SU-DHL-6 (cell line): ENCODE results near the gene SLC23A2.

ENCODE experiments used
- CTCF ChIP-seq: fragments of 200-600 bp; sonication (generic); IDR thresholded peaks from one replicate; pipeline ENCODE4 v1.5.1; 2017; ENCODE audit warnings: antibody characterized with exemption, mild to moderate bottlenecking, low read length, moderate library complexity; ENCODE audit not compliant: insufficient read depth, poor library complexity, severe bottlenecking
- EZH2phosphoT487 ChIP-seq: fragments of 200-600 bp; sonication (generic), shearing (Covaris generic); conservative IDR thresholded peaks from 2 replicates; pipeline ENCODE4 v1.6.1; 2018; ENCODE audit warnings: mild to moderate bottlenecking, antibody characterized with exemption, low read length, moderate library complexity, mixed read lengths

DNA sequence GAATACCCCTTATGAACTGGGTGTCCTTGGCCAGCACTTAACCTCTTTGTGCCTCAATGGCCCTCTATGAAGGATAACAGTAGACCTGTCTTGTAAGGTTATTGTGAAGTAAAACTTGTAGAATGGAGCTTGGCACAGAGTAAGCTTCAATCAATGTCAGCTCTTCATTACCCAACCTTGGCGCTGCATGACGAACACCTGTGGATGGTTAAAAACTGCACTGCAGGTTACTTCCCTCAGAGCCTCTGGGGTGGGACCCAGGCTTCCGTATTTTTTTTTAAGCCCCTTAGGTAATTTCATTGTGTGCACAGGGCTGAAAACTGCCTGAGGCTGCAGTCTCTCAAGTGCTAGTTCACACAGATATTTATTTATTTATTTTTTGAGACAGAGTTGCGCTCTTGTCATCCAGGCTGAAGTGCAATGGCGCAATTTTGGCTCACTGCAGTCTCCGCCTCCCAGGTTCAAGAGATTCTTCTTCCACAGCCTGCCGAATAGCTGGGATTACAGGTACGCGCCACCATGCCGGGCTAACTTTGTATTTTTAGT is 42.8 kb upstream of the SLC23A2 start:
- TF ChIP-seq CTCF (no peak), EZH2phosphoT487 (no peak)
